ENCODE measurements around the gene PIEZO1. TPM values are rescaled to one million over a fixed set of nuclear protein-coding genes. Genes with fewer than 3 reads are reported as not detected.
A peak's percentile ranks its signal among the peaks of the same experiment; 100 is the strongest.

PIEZO1 gene
- total RNA-seq, 3 donors from 2014 or later, result 71.4 to 218 (median 129) TPM

DNA sequence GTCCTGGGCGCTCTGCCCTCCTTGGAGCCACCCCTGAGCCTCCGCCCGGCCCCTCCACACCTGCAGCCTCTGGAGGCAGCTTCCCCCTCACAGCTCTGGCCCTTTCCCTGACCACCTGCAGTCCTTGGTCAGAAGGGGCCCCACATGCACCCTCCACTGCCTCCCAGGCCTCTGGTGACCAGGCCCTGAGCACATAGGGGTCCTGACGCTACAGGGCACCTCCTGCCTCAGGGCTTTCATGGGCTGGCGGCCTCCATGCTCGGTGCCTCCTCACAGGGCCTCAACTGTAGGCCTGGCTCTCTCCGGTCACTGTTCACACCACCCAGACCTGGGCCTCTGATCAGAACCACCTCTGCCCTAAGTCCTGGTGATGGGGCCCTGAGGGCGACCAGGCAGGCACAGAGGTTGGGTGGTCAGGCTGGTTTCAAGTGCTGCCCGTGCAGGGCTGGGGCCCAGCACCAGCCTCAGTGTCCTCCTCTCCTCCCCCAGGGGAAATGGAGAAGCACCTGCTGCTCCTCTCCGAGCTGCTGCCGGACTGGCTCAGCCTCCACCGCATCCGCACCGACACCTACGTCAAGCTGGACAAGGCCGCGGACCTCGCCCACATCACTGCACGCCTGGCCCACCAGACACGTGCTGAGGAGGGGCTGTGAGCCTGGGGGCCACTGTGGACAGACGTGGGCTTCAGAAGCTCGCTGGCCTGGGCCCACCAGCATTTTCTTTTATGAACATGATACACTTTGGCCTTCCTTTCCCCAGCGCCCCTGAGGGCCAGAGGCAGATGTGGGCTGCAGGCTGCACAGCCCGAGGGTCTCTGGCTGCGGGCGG is 22.8 kb upstream of the PIEZO1 start:
- ATAC-seq, result no peak
- Histone ChIP-seq H3K4me3 (no peak overlapping the region), H3K9me3 (no peaks in the 10 kb centered on the region), H3K36me3 (ENCODE audit: low read depth) (no peaks in the 10 kb centered on the region), H3K4me1 (ENCODE audit: low read depth) (peaks cover 31% of the 10 kb centered on the region)
- TF ChIP-seq, protein P1, sequence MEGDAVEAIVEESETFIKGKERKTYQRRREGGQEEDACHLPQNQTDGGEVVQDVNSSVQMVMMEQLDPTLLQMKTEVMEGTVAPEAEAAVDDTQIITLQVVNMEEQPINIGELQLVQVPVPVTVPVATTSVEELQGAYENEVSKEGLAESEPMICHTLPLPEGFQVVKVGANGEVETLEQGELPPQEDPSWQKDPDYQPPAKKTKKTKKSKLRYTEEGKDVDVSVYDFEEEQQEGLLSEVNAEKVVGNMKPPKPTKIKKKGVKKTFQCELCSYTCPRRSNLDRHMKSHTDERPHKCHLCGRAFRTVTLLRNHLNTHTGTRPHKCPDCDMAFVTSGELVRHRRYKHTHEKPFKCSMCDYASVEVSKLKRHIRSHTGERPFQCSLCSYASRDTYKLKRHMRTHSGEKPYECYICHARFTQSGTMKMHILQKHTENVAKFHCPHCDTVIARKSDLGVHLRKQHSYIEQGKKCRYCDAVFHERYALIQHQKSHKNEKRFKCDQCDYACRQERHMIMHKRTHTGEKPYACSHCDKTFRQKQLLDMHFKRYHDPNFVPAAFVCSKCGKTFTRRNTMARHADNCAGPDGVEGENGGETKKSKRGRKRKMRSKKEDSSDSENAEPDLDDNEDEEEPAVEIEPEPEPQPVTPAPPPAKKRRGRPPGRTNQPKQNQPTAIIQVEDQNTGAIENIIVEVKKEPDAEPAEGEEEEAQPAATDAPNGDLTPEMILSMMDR (IDR thresholded peaks at IDR 0.05), result no peak
- no peak for DNase-seq
- intact Hi-C loops (cut with DNase I, micrococcal nuclease), result no loop called here

DNA sequence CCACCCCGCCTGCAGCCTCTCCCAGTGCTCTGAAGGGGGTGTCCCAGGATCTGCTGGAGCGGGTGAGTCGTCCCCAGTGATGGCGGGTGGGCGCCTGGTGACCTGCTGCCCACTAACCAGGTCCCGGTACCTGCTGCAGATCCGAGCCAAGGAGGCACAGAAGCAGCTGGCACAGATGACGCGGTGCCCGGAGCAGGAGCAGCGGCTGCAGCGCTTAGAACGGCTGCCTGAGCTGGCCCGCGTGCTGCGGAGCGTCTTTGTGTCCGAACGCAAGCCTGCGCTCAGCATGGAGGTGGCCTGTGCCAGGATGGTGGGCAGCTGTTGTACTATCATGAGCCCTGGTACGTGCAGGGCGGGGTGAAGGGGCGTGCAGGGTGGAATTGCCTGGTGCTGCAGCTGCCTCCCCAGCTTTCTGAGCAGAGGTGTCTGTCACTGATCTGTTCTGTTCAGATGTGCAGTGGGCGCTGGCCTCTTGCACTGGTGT is 22.2 kb upstream of the PIEZO1 start:
- no peaks in the 10 kb centered on the region for H3K36me3 ChIP-seq (ENCODE audit: low read depth)
- TF ChIP-seq, protein P1 (IDR thresholded peaks at IDR 0.05), result no peak
- DNase-seq, result no peak
- no peak overlapping the region for H3K4me3 ChIP-seq
- H3K9me3 ChIP-seq, result no peaks in the 10 kb centered on the region
- intact Hi-C loops (cut with DNase I, micrococcal nuclease), result no loop called here
- peaks cover 30% of the 10 kb centered on the region for H3K4me1 ChIP-seq (ENCODE audit: low read depth)
- no peak for ATAC-seq

DNA sequence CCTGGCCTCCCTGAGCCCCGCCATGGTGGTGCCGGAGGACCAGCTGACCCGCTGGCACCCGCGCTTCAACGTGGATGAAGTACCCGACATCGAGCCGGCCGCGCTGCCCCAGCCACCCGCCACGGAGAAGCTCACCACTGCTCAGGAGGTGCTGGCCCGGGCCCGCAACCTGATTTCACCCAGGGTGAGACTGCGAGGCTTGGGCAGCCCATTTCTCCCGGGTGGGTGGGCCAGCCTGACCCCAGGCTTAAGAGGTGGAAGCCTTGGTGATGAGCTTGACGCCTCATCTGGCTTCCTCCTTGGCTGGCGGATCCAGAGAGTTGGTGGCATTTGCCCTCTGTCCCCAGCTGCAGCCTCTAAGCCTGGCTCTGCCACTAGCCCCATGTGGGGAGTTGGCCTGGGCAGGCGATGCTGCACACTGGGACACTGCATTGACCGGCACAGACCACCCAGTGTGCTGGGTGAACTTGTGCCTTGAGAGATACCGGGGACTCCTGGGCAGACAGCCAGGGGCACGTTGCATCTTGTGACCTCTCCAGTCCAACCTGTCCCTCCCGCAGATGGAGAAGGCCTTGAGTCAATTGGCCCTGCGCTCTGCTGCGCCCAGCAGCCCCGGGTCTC is 21.6 kb upstream of the PIEZO1 start:
- Histone ChIP-seq H3K4me1 (ENCODE audit: low read depth) (peaks cover 31% of the 10 kb centered on the region), H3K36me3 (ENCODE audit: low read depth) (no peaks in the 10 kb centered on the region), H3K9me3 (no peaks in the 10 kb centered on the region), H3K4me3 (no peak overlapping the region)
- peak in 1 of 3 donors; percentile 62 for DNase-seq
- no peak for ATAC-seq
- intact Hi-C loops (cut with DNase I, micrococcal nuclease), result no loop called here
- TF ChIP-seq, protein P1 (IDR thresholded peaks at IDR 0.05), result no peak

DNA sequence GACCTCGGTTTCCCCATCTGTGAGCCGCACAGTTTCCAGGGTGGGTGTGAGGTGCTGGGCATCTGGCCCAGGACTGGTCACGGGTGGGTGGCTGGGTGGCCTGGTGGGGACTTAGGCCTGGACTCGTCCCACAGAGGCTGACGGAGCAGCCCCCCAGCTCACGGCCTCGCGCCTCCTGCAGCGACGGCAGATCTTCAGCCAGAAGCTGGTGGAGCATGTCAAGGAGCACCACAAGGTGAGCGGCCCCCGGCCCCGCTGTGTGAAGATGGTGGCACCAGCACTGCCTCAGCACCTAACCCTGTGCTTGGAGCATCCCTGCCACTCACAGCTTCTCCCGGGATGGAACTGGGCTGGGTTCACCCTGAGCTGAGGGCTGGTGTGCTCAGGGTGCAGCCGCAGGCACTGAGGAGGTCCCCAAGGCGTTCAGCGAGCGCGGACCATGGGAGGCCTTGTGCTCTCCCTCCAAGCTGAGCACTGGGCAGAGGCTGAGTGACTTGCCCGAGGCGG is 20.9 kb upstream of the PIEZO1 start:
- no peak for ATAC-seq
- Histone ChIP-seq H3K4me3 (no peak overlapping the region), H3K9me3 (no peaks in the 10 kb centered on the region), H3K4me1 (ENCODE audit: low read depth) (peaks cover 28% of the 10 kb centered on the region), H3K36me3 (ENCODE audit: low read depth) (no peaks in the 10 kb centered on the region)
- intact Hi-C loops (cut with DNase I, micrococcal nuclease), result no loop called here
- TF ChIP-seq, protein P1 (IDR thresholded peaks at IDR 0.05), result no peak
- DNase-seq, result no peak

DNA sequence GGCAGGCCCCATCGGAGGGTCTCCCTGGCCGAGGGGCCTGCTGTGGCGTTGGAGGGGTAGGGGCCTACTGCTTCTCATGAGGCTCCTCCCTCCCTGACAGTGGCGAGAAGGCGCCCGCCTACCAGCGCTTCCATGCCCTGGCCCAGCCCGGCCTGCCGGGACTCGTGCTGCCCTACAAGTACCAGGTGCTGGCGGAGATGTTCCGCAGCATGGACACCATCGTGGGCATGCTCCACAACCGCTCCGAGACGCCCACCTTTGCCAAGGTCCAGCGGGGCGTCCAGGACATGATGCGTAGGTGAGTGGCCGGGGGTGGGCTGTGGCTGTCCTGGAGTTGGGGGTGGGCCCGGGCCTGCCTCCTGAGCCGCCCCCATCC is 20.3 kb upstream of the PIEZO1 start:
- TF ChIP-seq, protein P1 (IDR thresholded peaks at IDR 0.05), result no peak
- no peaks in the 10 kb centered on the region for H3K36me3 ChIP-seq (ENCODE audit: low read depth)
- H3K9me3 ChIP-seq, result no peaks in the 10 kb centered on the region
- DNase-seq, result peak in 2 of 3 donors; percentile 46 to 63
- intact Hi-C loops (cut with DNase I, micrococcal nuclease), result no loop called here
- H3K4me3 ChIP-seq, result no peak overlapping the region
- H3K4me1 ChIP-seq (ENCODE audit: low read depth), result peaks cover 22% of the 10 kb centered on the region
- no peak for ATAC-seq
